GM12878 (cell line): ENCODE measurements around the gene ZNF668. TPM values are rescaled to one million over a fixed set of nuclear protein-coding genes. Genes with fewer than 3 reads are reported as not detected.

Experiments
- BCLAF1 ChIP-seq: fragments of 450-650 bp; IDR thresholded peaks from 2 replicates; pipeline ENCODE4 v1.6.1; 2017; ENCODE audit warnings: antibody characterized with exemption, mild to moderate bottlenecking, moderate library complexity
- BHLHE40 ChIP-seq, 2 experiments: fragments of 450-650 bp in 1 of 2; IDR thresholded peaks; 2 replicates each; pipeline ENCODE4 v1.6.1; 2011 to 2017; ENCODE audit warnings: low read depth in 2 of 2, borderline replicate concordance in 1 of 2, improper control_type of control experiment in 1 of 2, low read length in 1 of 2, mild to moderate bottlenecking in 1 of 2
- CEBPZ ChIP-seq: fragments of 150-350 bp; IDR thresholded peaks from 2 replicates; pipeline ENCODE4 v1.6.1; 2016; ENCODE audit warnings: low read depth, low read length
- CHD1 ChIP-seq: IDR thresholded peaks from 2 replicates; pipeline ENCODE4 v1.6.1; 2012; ENCODE audit warnings: low read depth, low read length, improper control_type of control experiment
- CHD2 ChIP-seq: IDR thresholded peaks from 2 replicates; pipeline ENCODE4 v1.6.1; 2011; ENCODE audit warnings: low read depth, low read length, improper control_type of control experiment, borderline replicate concordance
- ELK1 ChIP-seq: IDR thresholded peaks from 2 replicates; pipeline ENCODE4 v1.6.1; 2012; ENCODE audit warnings: low read depth, low read length, improper control_type of control experiment
- FOXK2 ChIP-seq: fragments of 450-650 bp; IDR thresholded peaks from 2 replicates; pipeline ENCODE4 v1.6.1; 2017; ENCODE audit warnings: mild to moderate bottlenecking, moderate library complexity
- IRF4 ChIP-seq: IDR thresholded peaks from 2 replicates; pipeline ENCODE4 v1.6.1; 2011; ENCODE audit warnings: low read depth, low read length
- NKRF ChIP-seq: fragments of 450-650 bp; conservative IDR thresholded peaks from 2 replicates; pipeline ENCODE4 v1.6.1; 2017; ENCODE audit warnings: mild to moderate bottlenecking, moderate library complexity
- RUNX3 ChIP-seq: IDR thresholded peaks from 2 replicates; pipeline ENCODE4 v1.6.1; 2012; ENCODE audit warnings: low read length, inconsistent platforms
- SIN3A ChIP-seq: IDR thresholded peaks from 2 replicates; pipeline ENCODE4 v1.6.1; 2012; ENCODE audit warnings: low read depth, low read length, improper control_type of control experiment
- SMARCA5 ChIP-seq: fragments of 450-650 bp; IDR thresholded peaks from 2 replicates; pipeline ENCODE4 v1.6.1; 2017; ENCODE audit warnings: mild to moderate bottlenecking
- SMC3 ChIP-seq: IDR thresholded peaks from 2 replicates; pipeline ENCODE4 v1.6.1; 2011; ENCODE audit warnings: low read length, improper control_type of control experiment, borderline replicate concordance
- TBL1XR1 ChIP-seq: IDR thresholded peaks from 2 replicates; pipeline ENCODE4 v1.6.1; 2012; ENCODE audit warnings: low read depth, low read length, improper control_type of control experiment
- ZNF687 ChIP-seq: fragments of 450-650 bp; IDR thresholded peaks from 2 replicates; pipeline ENCODE4 v1.6.1; 2017; ENCODE audit warnings: mild to moderate bottlenecking, moderate library complexity
- polyA plus RNA-seq, 11 experiments: library from polyadenylated mRNA; depleted of rRNA in 4 of 11; unstranded in 6 of 11; stranded (reverse) in 5 of 11; fragments of >200 nt; fragmentation: Nextera tagmentation in 4 of 11; fragmentation: Illumina TruSeq in 1 of 11; extraction: Ambion mirVana in 4 of 11; extraction: Trizol in 1 of 11; gene quantifications; 1 replicate in 1 of 11; 2 replicates in 10 of 11; pipeline versions ENCODE4 v1.2.1 to v1.2.3, GENCODE V29; 2011 to 2016; ENCODE audit warnings: inconsistent platforms in 2 of 11, missing spikeins in 2 of 11, low read depth in 1 of 11
- total RNA-seq, 4 experiments: library from RNA; depleted of rRNA in 3 of 4; stranded (reverse); fragments of >200 nt in 3 of 4; fragmentation: Illumina TruSeq in 1 of 4; extraction: Trizol in 1 of 4; gene quantifications; 2 replicates each; pipeline versions ENCODE4 v1.2.1 to v1.2.3, GENCODE V29; 2013 to 2021

The ZNF668 gene
- total and polyA plus RNA-seq, 10 of the 15 experiments (the other 5 are each of a cell fraction or from before 2014, with no cell fraction given), result 0.05 to 20.7 (median 10.0) TPM; not detected in 1

GRCh38 chr16:31108035-31108793, 34.2 kb upstream of the ZNF668 start, which contains the start of gene BCKDK (continued):
- TF ChIP-seq ZNF687 (0 out of 2 replicates have a peak, but pooled peaks have one; percentile 41), IRF4 (no peak), ELK1 (0 out of 2 replicates have a peak, but pooled peaks have one; percentile 24), NKRF (peak; percentile 74; the same call in 1 of the 2 replicates), BHLHE40 (IDR thresholded peaks at IDR 0.05; ENCODE audit: borderline replicate concordance in 1 of 2, low read depth in 2 of 2, low read length in 1 of 2) (peak; percentile 53 to 84; a peak in 3 of 4 replicates), CHD2 (peak; percentile 61; the same call in 1 of the 2 replicates), CEBPZ (no peak), BCLAF1 (0 out of 2 replicates have a peak, but pooled peaks have one; percentile 50), SMC3 (no peak), FOXK2 (peak; percentile 79), TBL1XR1 (no peak), RUNX3 (peak; percentile 27; the same call in 1 of the 2 replicates), SIN3A (no peak; the same call in 1 of the 2 replicates), SMARCA5 (peak; percentile 78; the same call in 1 of the 2 replicates), CHD1 (peak; percentile 80; the same call in 1 of the 2 replicates)
